Panc1 (cell line): ENCODE data around the gene SLC44A3. TPM values are rescaled to one million over a fixed set of nuclear protein-coding genes. Genes with fewer than 3 reads are reported as not detected.

Experiments
- ATAC-seq: fragments of 200-7000 bp; cut with Tn5 transposase; 2 replicates; pipeline ENCODE4 v1.9.1; 2020; ENCODE audit warnings: mild to moderate bottlenecking, moderate library complexity
- BruUV-seq: library from RNA; stranded (reverse); fragments of 400-500 nt; replicated peaks from 2 replicates; lab custom pipeline; 2021; lab: Mats Ljungman, UMichigan
- CTCF ChIA-PET: fragments of 300-600 bp; sonication (Branson Sonifier 250); formaldehyde crosslinking; loops from one replicate; lab custom pipeline; 2022; ENCODE audit warnings: antibody characterized with exemption; lab: Charles Lee
- POLR2A ChIA-PET: fragments of 300-600 bp; sonication (Branson Sonifier 250); formaldehyde crosslinking; loops from one replicate; lab custom pipeline; 2022; ENCODE audit warnings: antibody characterized with exemption; lab: Charles Lee
- DNase-seq: peaks from one replicate; pipeline ENCODE4 v3.0.0-alpha.2; 2010; ENCODE audit warnings: low read depth, low spot score
- H3K27ac ChIP-seq: 2 replicates; pipeline ENCODE4 v1.5.1; 2011; ENCODE audit warnings: mild to moderate bottlenecking, low read length, inconsistent platforms
- H3K27me3 ChIP-seq: fragments of 200-500 bp; sonication (Bioruptor generic); 2 replicates; pipeline ENCODE4 v1.6.0; 2014; ENCODE audit warnings: low read length, inconsistent platforms; ENCODE audit not compliant: control insufficient read depth, insufficient read depth
- H3K36me3 ChIP-seq: fragments of 200-500 bp; sonication (Bioruptor generic); 2 replicates; pipeline ENCODE4 v1.5.1; 2014; ENCODE audit warnings: inconsistent platforms, mild to moderate bottlenecking, low read length, moderate library complexity; ENCODE audit not compliant: control insufficient read depth, insufficient read depth
- H3K4me1 ChIP-seq: 2 replicates; pipeline ENCODE4 v1.5.1; 2011; ENCODE audit warnings: inconsistent platforms, mild to moderate bottlenecking, low read length, moderate library complexity; ENCODE audit not compliant: control insufficient read depth, insufficient read depth
- H3K4me3 ChIP-seq, 2 experiments: 2 replicates each; pipeline ENCODE4 v1.5.1; 2011 to 2012; ENCODE audit warnings: low read depth in 2 of 2, low read length in 2 of 2, mild to moderate bottlenecking in 2 of 2, inconsistent platforms in 1 of 2, moderate library complexity in 1 of 2
- H3K9me3 ChIP-seq: fragments of 200-500 bp; sonication (Bioruptor generic); 2 replicates; pipeline ENCODE4 v1.5.1; 2014; ENCODE audit warnings: low read depth, mild to moderate bottlenecking, inconsistent platforms, low read length, moderate library complexity; ENCODE audit not compliant: control insufficient read depth, insufficient read depth
- POLR2AphosphoS5 ChIP-seq: IDR thresholded peaks from 2 replicates; pipeline ENCODE4 v1.6.1; 2012; ENCODE audit warnings: mild to moderate bottlenecking, low read depth, low read length, moderate library complexity
- SIN3A ChIP-seq: IDR thresholded peaks from 2 replicates; pipeline ENCODE4 v1.6.1; 2012; ENCODE audit warnings: low read depth, mild to moderate bottlenecking, low read length, moderate library complexity, borderline replicate concordance; ENCODE audit not compliant: insufficient read depth
- TCF7L2 ChIP-seq: IDR thresholded peaks from 2 replicates; pipeline ENCODE4 v1.6.1; 2011; ENCODE audit warnings: mild to moderate bottlenecking, low read depth, low read length, inconsistent platforms
- in situ Hi-C: cut with HindIII; loops from 2 replicates; pipeline ENCODE4 v1.10.0; 2016; ENCODE audit warnings: low sequenced_read_pairs, low pct_unique_long_range_greater_than_20kb
- intact Hi-C: fragments of 100-400 bp; cut with micrococcal nuclease; formaldehyde crosslinking; loops from one replicate; pipeline ENCODE4 v1.10.0; 2022; ENCODE audit not compliant: unreplicated experiment
- total RNA-seq: library from RNA; stranded (reverse); gene quantifications from one replicate; pipeline ENCODE4 v1.2.1, GENCODE V29; 2021; ENCODE audit not compliant: unreplicated experiment
- TF ChIP-seq, protein P1 (sequence below): fragments of 450-650 bp; IDR thresholded peaks from 2 replicates; pipeline ENCODE4 v1.5.1; 2017; ENCODE audit warnings: mild to moderate bottlenecking
- TF ChIP-seq, protein P2 (sequence below), 2 experiments: IDR thresholded peaks; 2 replicates each; pipeline ENCODE4 v1.6.1; 2011 to 2012; ENCODE audit warnings: low read depth in 2 of 2, control low read depth in 1 of 2, low read length in 1 of 2, mild to moderate bottlenecking in 1 of 2, moderate library complexity in 1 of 2; ENCODE audit not compliant: insufficient read depth in 1 of 2

SLC44A3 gene
- total RNA-seq, 1 experiment from 2014 or later: 1.3 TPM

DNA sequence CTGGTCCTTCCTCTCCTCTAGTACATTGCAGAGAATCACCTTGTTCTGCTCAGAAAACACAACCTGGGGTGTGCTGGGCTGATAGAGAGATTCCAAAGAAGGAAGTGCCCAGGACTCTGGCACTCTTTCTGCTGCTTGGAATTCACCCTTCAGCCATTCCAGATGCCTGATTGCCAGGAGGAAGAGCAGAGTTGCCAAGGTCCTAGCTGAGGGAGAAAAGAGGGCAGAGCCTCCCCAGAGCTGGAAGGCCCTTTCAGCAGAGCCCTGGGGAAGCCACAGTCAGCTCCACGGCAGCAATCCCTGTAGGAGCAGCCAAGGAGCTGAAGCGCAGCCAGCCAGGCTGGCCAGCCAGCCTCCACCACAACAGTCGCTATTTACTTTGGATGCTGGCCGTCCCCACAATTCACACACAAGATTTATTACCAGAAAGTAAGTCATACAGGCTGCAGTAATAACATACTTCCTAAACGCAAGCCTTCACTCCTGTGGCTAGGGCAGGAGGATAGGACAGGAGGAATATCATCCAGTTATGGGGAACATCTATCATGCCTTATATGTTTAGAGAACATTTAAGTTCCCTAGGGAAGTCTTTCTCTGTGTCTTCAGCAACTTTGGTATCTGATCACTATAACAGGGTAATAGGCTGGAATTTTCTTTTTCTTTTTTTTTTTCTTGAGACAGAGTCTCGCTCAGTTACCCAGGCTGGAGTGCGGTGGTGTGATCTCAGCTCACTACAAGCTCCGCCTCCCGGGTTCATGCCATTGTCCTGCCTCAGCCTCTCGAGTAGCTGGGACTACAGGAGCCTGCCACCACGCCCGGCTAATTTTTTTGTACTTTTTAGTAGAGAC is 36.6 kb upstream of the SLC44A3 start:
- no peak overlapping the region for H3K4me3 ChIP-seq

DNA sequence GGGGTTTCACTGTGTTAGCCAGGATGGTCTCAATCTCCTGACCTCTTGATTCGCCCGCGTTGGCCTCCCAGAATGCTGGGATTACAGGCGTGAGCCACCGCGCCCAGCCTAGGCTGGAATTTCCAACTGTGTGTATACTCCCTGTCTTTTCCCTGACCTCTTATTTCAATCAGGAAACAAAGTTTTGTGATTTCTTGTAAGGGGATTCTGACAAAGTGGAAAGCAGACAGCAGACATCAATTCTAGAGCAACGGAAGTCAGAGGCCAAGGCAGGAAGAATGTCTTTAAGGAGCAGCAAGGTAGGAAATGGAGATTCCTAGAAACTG is 36.0 kb upstream of the SLC44A3 start:
- Histone ChIP-seq H3K4me1 (no peaks in the 10 kb centered on the region), H3K9me3 (no peaks in the 10 kb centered on the region), H3K27me3 (no peaks in the 10 kb centered on the region), H3K27ac (no peak overlapping the region), H3K36me3 (no peaks in the 10 kb centered on the region), H3K4me3 (no peak overlapping the region)
- ChIA-PET CTCF (no interaction called here), POLR2A (no interaction called here)
- TF ChIP-seq, protein P1, sequence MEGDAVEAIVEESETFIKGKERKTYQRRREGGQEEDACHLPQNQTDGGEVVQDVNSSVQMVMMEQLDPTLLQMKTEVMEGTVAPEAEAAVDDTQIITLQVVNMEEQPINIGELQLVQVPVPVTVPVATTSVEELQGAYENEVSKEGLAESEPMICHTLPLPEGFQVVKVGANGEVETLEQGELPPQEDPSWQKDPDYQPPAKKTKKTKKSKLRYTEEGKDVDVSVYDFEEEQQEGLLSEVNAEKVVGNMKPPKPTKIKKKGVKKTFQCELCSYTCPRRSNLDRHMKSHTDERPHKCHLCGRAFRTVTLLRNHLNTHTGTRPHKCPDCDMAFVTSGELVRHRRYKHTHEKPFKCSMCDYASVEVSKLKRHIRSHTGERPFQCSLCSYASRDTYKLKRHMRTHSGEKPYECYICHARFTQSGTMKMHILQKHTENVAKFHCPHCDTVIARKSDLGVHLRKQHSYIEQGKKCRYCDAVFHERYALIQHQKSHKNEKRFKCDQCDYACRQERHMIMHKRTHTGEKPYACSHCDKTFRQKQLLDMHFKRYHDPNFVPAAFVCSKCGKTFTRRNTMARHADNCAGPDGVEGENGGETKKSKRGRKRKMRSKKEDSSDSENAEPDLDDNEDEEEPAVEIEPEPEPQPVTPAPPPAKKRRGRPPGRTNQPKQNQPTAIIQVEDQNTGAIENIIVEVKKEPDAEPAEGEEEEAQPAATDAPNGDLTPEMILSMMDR: no peak
- TF ChIP-seq TCF7L2 (no peak), POLR2AphosphoS5 (no peak), SIN3A (no peak)
- TF ChIP-seq, protein P2, sequence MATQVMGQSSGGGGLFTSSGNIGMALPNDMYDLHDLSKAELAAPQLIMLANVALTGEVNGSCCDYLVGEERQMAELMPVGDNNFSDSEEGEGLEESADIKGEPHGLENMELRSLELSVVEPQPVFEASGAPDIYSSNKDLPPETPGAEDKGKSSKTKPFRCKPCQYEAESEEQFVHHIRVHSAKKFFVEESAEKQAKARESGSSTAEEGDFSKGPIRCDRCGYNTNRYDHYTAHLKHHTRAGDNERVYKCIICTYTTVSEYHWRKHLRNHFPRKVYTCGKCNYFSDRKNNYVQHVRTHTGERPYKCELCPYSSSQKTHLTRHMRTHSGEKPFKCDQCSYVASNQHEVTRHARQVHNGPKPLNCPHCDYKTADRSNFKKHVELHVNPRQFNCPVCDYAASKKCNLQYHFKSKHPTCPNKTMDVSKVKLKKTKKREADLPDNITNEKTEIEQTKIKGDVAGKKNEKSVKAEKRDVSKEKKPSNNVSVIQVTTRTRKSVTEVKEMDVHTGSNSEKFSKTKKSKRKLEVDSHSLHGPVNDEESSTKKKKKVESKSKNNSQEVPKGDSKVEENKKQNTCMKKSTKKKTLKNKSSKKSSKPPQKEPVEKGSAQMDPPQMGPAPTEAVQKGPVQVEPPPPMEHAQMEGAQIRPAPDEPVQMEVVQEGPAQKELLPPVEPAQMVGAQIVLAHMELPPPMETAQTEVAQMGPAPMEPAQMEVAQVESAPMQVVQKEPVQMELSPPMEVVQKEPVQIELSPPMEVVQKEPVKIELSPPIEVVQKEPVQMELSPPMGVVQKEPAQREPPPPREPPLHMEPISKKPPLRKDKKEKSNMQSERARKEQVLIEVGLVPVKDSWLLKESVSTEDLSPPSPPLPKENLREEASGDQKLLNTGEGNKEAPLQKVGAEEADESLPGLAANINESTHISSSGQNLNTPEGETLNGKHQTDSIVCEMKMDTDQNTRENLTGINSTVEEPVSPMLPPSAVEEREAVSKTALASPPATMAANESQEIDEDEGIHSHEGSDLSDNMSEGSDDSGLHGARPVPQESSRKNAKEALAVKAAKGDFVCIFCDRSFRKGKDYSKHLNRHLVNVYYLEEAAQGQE (IDR thresholded peaks at IDR 0.05; ENCODE audit: insufficient read depth in 1 of 2, low read depth in 2 of 2, low read length in 1 of 2): no peak
- in situ Hi-C loops: no loop called here
- ATAC-seq: no peak
- no TSS peak for BruUV-seq
- intact Hi-C loops: no loop called here
- DNase-seq: no peak

More for the DNA sequence above, 36.6 kb upstream of the SLC44A3 start:
- H3K27me3 ChIP-seq: no peaks in the 10 kb centered on the region
- intact Hi-C loops (no loop called here), in situ Hi-C loops (no loop called here)
- no peaks in the 10 kb centered on the region for H3K36me3 ChIP-seq
- CTCF ChIA-PET: no interaction called here
- DNase-seq (no peak), ATAC-seq (peak; percentile 87)
- TF ChIP-seq, protein P2 (IDR thresholded peaks at IDR 0.05; ENCODE audit: insufficient read depth in 1 of 2, low read depth in 2 of 2, low read length in 1 of 2): no peak
- H3K9me3 ChIP-seq: no peaks in the 10 kb centered on the region
- BruUV-seq: no TSS peak
- POLR2A ChIA-PET: no interaction called here
- peak overlapping the region; percentile 39; the same call in 1 of the 2 replicates for H3K27ac ChIP-seq
- no peaks in the 10 kb centered on the region for H3K4me1 ChIP-seq
